ENCODE measurements around the gene RPL36.

The RPL36 gene

DNA sequence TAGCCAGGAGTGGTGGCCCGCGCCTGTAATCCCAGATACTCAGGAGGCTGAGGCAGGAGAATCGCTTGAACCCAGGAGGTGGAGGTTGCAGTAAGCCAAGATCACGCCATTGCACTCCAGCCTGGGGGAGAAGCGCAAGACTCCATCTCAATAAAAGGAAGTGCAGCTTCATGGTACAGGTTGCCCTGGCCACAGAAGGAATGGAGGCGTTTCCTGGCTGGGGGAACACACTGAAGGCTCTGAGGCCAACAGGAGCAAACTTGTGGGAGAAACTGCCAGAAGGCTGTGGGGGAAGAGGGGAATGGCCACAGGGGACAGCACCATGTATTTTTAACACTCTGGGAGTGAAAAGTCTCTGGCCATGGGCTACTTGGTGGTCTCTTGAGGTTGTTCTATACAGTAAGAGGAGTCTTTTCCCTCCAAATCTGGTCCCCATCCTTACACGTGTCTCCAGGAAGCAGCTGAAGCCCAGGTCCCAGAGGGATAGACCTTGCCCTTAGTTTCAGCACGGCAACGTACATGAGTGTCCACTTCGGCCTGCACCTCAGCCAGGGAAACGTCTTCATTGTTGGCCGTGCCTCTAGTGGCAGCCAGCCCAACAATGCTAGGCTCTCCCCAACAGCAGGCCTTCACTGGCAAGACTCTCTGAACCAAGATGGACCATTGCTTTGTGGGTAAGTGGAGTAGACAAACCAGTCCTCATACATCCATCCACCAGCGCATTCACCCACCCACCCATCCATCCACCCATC is 17.2 kb upstream of the RPL36 start:
- no peak overlapping the region for H3K4me3 ChIP-seq (ENCODE audit: low read depth, low read length)
- DNase-seq (ENCODE audit: low read depth) = no peak

DNA sequence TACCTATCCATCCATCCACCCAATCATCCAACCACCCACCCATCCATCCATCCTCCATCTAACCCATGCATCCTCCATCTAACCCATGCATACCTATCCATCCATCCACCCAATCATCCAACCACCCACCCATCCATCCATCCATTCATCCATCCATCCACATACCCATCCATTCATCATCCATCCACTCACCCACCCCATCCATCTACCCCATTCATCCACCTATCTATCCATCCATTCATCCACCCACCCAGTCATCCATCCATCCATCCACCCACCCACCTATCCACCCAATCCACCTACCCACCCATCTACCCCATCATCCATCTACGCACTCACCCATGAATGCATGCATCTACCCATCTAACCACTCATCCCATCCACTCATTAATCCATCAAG is 16.3 kb upstream of the RPL36 start:
- DNase-seq (ENCODE audit: low read depth) = no peak
- H3K4me3 ChIP-seq (ENCODE audit: low read depth, low read length) = no peak overlapping the region

DNA sequence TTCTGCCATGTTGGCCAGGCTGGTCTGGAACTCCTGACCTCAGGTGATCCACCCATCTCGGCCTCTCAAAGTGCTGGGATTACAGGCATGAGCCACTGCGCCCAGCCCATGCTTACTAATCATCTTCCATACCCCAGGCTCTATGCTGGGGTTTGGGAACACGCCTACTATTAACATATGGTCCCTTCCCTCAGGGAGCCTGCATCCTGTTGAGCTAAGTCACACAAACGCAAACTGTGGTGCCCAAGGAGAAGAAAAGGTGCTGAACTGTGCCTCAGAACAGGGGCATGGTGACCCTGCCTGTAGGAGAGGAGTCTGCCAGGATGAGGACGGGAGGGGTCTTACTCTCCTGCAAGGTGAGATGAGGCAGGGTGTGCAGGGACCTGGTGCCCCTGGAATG is 15.4 kb upstream of the RPL36 start:
- H3K4me3 ChIP-seq (ENCODE audit: low read depth, low read length) = no peak overlapping the region
- DNase-seq (ENCODE audit: low read depth) = no peak

DNA sequence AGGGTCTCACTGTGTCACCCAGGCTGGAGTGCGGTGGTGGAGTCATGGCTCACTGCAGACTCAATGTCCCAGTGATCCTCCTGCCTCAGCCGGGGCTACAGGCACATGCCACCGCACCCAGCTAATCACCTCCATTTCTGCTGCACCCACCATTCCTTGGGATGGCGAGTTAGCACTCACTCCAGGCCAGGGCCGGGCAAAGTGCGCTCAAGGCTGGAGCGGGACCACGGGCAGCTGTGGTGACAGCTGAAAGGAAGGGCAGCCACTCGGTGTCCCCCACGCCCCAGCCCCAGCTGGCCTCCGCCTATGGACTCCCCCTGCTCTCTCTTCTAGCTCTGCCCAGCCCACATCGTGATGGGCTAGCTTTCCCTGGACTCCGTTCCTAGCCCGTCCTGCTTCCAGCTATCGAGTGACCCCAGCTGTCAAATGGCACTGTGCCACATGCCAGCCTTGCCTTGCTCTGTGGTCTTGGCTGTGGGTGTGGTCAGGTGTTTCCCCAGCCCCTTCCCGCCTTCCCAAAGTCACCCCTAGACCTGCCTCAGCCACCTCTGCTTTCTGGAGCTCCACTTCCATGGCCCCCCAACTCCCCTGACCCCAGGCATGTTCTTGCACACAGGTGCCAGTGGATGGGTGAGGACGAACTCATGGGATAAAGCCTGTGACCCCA is 13.9 kb upstream of the RPL36 start:
- no peak for DNase-seq (ENCODE audit: low read depth)
- no peak overlapping the region for H3K4me3 ChIP-seq (ENCODE audit: low read depth, low read length)

DNA sequence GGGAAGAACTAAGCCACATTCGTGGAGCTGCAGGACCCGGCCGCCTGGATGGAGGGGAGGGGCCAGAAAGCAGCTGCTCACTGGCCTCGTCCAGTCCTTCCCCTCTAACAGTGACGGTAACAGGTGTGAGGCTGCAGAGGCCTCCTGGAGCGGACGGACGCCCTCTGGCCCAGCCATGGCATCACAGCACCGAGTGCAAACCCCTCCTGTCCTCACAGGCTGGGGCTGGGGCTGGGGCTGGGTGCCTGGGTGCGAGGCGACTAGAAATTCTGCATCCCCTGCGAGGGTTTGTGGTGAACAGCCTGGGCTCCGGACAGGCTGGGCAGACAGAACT is 13.4 kb upstream of the RPL36 start:
- no peak for DNase-seq (ENCODE audit: low read depth)
- no peak overlapping the region for H3K4me3 ChIP-seq (ENCODE audit: low read depth, low read length)

DNA sequence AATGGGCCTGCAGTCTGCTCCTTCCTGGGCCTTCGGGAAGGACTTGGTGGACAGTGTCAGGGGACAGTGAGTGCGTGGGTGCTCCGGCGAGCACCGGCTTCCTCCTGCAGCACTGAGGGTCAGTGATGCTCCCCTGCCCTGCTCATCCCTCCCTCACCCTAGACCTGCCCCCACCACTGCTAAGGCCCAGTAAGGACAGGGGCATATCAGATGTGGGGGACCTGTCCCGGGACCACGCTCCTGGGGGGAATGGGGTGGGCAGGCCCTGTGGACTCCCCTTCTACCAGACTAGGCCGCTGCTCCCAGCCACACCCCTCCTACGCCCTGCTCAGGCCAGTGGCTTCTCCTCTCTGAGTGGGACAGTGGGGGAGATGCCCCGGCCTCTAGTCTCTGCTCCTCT is 13.0 kb upstream of the RPL36 start:
- no peak for DNase-seq (ENCODE audit: low read depth)

DNA sequence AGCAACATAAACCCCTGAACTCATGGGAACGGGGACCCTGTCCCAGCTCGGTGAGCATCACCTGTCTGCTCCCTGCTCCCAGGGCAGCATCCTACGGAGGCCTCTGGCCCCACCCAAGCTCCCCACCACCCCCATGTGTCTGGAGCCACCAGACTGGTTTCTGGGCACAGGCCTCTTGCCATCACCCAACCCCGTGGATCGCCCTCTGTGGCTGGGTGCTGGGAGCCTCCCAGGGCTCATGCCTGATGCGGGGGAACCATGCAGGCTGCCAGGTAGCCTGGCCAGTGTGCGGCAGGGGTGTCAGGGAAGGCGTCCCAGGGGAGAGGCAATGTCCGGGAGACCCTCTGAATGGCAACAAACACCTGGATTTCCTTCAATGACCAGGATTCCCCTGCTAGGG is 12.5 kb upstream of the RPL36 start:
- no peak for DNase-seq (ENCODE audit: low read depth)
- H3K4me3 ChIP-seq (ENCODE audit: low read depth, low read length) = no peak overlapping the region

More for the DNA sequence above, 13.0 kb upstream of the RPL36 start:
- no peak overlapping the region for H3K4me3 ChIP-seq (ENCODE audit: low read depth, low read length)

DNA sequence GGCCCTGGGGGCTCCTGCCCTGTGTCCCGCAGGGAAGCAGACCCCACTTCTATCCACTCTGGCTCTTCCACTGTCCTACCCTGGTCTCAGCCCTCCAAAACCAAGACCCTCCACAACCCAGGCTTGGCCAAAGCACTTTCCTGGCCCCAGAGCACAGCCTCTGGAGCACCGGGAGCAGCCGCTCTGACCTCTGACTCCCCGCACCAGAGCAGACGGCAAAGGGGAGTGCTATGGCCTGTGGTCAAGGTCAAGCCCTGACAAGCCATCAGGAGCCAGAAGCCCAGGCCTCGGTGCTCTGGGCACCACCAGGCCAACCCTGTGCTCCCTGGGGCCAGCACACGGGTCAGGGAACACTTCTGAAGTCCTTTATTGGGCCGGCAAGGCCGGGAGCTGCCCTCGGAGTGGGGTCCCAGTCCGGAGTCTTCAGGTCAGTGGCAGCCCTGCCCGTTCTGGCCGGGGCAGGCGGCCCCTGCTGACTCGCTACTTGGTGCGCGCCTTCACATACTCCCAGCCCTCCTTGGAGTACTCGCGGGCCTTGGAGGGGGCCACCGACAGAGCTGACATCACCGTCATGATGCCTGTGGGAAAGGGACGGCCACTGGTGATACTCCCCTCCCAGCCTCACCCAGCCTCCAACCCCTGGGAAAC is 11.9 kb upstream of the RPL36 start:
- no peak for DNase-seq (ENCODE audit: low read depth)
- H3K4me3 ChIP-seq (ENCODE audit: low read depth, low read length) = no peak overlapping the region

DNA sequence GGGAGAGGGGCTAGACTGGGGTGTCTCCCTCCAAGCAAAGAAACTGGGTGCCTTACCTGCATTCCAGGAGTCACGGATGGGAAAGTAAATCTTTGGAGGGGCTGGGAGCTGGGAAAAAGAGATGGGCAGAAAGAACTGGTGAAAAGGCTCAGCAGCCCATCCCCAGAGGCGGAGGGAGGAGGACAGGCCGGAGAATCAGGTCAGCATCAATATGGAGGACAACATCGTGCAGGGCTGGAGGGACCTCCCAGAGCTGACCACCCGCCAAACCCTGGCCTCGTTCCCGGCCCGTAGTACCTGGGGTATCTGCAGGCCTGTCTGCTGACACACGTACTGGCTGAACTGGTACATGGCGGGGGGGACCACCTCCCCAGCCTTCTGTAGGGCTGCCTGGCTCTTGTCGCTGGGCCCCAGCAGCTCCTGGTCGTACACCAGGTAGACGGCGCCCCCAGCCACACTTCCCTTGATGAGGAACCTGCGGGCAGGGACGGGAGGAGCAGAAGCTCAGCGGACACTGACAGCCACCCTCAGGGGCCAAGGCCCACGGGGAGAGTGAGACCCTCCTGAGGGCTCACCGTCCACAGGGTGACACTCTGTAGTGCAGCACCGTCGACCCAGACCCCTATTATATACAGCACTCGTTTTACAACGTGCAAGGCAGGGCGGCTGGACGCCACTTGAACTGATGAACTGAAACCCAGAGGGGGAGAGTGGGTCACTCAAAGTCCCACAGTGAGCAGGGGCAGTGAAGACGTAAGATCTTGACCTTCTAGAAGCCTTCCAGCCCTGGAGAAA is 10.6 kb upstream of the RPL36 start:
- no peak for DNase-seq (ENCODE audit: low read depth)
- peak overlapping the region; percentile 99 for H3K4me3 ChIP-seq (ENCODE audit: low read depth, low read length)

DNA sequence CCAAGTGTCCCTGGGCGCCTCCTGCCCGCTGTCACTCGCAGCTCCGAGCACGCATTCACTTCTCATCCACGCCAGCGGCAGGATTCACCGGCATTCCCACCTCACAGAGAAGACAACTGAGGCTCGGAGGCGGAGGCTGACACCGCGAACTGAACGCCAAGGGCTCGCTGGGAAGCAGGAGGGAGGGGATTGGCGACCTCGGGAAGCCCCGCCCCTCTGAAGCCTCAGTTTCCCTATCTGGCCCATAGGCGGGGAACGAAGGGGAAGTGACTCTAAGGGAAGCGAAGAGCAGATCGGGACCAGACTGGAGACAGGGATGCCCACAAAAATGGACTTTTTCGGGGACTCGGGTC is 10.0 kb upstream of the RPL36 start:
- DNase-seq (ENCODE audit: low read depth) = no peak
- peak overlapping the region; percentile 99 for H3K4me3 ChIP-seq (ENCODE audit: low read depth, low read length)

DNA sequence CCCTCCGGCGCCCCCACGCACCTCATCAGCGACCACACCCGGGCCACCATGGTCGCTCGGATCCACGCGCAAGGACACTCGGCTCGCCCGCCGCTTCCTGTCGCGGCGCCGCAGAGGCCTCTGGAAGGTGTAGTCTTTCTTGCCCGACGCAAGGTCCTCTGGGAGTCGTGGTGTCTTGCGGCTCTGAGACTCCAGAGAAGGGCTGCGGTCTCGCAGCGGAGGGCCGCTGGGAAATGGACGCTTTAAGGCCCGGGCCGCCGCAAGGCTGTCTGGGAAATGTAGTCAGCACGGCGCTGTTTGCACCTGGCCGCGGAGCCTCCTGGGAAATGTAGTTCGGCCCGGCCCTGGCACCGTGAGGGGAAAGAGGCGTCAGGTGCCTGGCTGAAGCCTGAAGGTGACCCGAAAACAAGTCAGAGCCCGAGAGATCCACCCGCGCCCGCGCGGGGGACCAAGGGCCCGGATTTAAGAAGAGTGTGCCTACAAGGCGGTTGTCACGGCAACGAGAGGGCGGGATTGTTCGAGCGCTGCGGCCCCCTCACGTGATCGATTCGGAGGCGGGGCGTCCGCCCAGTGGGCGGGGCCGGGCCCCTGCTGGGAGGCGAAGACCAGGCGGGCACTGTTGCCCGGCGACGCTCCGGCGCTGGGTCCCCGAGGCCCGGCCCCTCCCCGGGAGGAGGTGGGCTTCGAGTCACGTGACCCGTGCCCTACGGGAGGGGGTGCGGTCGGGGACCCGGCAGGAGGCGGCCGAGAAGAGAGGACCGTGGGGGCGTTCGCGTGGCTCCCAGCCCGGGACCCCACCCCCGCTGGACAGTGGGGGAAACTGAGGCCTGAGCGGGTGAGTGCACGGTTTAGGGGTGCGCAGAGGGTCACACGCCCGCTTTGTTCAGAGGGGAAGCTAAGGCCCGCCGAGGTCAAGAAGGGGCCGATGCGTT is 9.4 kb upstream of the RPL36 start, which contains the start of the genes HSD11B1L and MICOS13:
TSS of gene HSD11B1L (plus strand) at position 591 of the 932 bp plus-strand sequence. CDS start 3,806 bp downstream, outside the sequence.
TSS of gene MICOS13 (minus strand) at position 80 of the 932 bp plus-strand sequence. CDS start at position 50, 30 bp downstream.
- peak; percentile 96 for DNase-seq (ENCODE audit: low read depth)
- peak within 1 kb of the TSS; percentile 99 for H3K4me3 ChIP-seq (ENCODE audit: low read depth, low read length)

DNA sequence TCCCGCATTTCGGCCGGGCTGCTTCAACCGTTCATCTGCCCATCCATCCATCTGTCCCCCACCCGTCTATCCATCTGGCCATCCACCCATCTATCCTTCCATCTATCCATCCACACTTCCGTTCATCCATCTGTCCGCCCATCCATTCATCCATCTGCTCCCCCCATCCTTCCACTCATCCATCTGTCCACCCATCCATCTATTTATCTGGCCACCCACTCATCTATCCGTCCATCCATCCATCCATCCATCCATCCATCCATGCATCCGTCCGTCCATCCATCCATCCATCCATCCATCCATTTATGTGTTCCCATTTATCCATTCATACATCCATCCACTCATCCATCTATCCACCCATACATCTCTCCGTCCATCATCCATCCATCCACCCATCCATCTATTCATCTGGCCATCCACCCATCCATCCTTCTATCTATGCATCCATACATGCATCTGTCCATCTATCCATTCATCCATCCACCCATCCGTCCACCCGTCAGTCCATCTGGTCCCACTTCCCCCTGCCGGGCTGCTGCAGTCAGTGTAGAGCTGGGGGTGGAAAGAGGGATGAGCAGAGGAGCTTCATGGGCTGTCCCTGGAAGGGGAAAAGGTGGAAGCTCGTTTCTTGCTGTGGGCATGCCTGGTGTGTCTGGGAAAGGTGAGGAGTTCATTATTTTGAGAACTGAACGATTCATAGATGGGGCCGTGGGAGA is 8.5 kb upstream of the RPL36 start:
- peak overlapping the region; percentile 99 for H3K4me3 ChIP-seq (ENCODE audit: low read depth, low read length)
- no peak for DNase-seq (ENCODE audit: low read depth)

DNA sequence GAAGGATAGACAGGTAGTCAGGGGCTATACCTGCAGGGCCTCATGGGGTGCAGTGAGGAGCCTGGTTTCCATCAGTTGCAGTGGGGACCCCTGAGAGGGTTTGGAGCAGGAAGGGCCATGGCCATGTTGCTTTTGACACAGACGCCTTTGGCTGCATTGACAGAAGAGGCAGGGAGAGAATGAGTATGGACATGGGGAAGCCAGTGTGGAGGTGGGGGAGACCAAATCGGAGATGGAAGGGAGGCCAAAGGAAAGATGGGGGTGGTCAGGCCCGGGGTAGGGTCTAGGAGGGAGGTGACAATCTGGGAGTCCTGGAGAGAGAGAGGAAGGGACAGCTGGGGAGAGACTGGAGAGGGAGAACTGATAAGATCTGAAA is 8.0 kb upstream of the RPL36 start:
- DNase-seq (ENCODE audit: low read depth) = no peak
- H3K4me3 ChIP-seq (ENCODE audit: low read depth, low read length) = no peak overlapping the region

DNA sequence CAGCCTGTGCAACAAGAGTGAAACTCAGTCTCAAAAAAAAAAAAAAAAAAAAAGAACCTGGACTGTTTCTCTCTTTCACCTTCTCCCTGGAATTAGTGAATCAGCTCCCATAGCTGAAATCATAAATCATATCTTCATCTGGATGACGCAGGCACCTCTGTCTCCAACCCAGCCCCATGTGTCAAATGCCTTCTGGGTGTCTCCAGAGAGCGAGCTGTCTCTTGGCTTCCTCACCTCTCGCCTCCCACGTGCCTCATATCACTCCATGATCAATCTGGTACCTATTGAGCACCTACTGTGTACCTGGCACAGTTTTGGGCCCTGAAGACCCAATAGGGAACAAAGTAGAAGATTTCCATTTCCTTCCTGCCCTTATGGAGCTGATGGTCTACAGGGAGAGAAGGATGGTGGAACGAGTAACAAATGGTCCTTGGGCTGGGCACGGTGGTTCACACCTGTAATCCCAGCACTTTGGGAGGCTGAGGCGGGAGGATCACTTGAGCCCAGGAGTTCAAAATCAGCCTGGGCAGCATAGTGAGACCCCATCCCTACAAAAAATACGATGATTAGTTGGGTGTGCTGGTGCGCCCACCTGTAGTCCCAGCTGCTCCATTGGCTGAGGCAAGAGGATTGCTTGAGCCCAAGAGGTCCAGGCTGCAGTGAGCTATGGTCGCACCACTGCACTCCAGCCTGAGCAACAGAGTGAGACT is 6.8 kb upstream of the RPL36 start:
- DNase-seq (ENCODE audit: low read depth) = no peak
- H3K4me3 ChIP-seq (ENCODE audit: low read depth, low read length) = no peak overlapping the region

DNA sequence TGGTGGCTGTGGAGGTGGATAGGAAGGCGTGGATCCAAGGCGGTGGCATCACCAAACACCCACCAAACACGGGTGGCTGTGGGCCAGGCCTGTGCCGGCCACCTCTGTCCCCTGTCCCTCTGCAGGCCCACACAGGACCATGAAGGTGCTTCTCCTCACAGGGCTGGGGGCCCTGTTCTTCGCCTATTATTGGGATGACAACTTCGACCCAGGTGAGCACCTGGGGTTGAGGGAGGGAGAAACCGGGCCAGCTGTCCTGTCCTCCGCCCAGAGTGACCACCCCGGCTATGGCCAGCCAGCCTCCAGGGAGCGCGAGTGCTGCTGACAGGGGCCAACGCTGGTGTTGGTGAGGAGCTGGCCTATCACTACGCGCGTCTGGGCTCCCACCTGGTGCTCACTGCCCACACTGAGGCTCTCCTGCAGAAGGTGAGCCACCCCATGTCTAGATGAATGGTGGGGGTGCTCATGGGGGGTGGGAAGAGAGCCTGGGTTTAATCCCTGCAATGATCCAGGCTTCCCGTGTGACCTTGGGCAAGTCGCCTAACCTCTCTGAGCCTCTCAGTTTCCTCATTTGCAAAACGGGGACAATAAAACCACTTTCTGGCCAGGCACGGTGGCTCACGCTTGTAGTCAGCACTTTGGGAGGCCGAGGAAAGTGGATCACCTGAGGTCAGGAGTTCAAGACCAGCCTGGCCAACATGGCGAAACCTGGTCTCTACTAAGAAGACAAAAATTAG is 5.2 kb upstream of the RPL36 start:
- DNase-seq (ENCODE audit: low read depth) = no peak
- H3K4me3 ChIP-seq (ENCODE audit: low read depth, low read length) = no peak overlapping the region

DNA sequence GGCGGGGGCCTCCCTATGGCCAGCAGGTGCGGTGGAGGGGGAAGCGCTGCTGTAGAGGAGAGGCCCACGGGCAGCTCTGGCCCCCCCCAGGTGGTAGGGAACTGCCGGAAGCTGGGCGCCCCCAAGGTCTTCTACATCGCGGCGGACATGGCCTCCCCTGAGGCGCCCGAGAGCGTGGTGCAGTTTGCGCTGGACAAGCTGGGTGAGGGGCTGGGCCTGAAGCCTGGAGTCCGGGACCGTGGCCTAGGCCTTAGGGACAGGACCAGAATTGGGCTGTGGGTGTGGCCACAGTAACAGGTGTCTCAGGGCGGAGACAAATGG is 3.8 kb upstream of the RPL36 start:
- peak overlapping the region; percentile 56 for H3K4me3 ChIP-seq (ENCODE audit: low read depth, low read length)
- DNase-seq (ENCODE audit: low read depth) = no peak

DNA sequence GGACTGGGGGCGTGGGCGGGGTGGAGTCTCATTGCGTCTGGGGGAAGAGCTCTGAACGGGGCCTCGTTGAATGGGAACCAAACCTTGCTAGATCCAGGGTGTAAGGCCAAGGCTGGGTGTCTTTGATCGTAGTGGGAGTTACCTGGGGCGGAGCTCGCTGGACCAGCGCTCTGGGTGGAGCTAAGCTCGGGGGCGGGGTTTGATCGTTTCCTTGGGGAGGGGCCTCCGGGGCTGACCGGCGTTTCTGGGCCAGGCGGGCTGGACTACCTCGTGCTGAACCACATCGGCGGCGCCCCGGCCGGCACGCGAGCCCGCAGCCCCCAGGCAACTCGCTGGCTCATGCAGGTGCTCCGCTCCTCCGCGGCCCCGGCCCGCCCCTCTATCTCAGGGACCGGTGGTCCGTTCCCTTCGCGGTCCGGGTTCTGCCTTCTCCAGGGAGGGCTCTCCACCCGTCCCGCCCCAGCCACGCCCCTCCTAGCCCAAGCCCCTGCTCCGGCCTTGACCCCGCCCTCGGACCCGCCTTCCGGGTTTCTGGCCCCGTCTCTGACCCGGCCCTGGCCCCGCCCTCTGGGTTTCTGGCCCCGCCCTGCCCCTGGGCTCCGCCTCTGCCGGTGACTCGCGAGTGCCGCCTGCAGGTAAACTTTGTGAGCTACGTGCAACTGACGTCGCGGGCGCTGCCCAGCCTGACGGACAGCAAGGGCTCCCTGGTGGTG is 3.3 kb upstream of the RPL36 start:
- DNase-seq (ENCODE audit: low read depth) = peak; percentile 51
- peak overlapping the region; percentile 56 for H3K4me3 ChIP-seq (ENCODE audit: low read depth, low read length)
